ENCODE data around the gene MGAT5.
A peak's percentile ranks its signal among the peaks of the same experiment; 100 is the strongest.

MGAT5 gene

GRCh38 chr2:134240061-134240460, 13.8 kb upstream of the MGAT5 start:
- no peaks in the 10 kb centered on the region for H3K4me1 ChIP-seq (ENCODE audit: insufficient read depth, poor library complexity, severe bottlenecking)
- no peak overlapping the region for H3K4me3 ChIP-seq (ENCODE audit: severe bottlenecking)
- DNase-seq (ENCODE audit: low spot score) (no peak), ATAC-seq (ENCODE audit: low read depth) (no peak)
- TF ChIP-seq, protein P1, sequence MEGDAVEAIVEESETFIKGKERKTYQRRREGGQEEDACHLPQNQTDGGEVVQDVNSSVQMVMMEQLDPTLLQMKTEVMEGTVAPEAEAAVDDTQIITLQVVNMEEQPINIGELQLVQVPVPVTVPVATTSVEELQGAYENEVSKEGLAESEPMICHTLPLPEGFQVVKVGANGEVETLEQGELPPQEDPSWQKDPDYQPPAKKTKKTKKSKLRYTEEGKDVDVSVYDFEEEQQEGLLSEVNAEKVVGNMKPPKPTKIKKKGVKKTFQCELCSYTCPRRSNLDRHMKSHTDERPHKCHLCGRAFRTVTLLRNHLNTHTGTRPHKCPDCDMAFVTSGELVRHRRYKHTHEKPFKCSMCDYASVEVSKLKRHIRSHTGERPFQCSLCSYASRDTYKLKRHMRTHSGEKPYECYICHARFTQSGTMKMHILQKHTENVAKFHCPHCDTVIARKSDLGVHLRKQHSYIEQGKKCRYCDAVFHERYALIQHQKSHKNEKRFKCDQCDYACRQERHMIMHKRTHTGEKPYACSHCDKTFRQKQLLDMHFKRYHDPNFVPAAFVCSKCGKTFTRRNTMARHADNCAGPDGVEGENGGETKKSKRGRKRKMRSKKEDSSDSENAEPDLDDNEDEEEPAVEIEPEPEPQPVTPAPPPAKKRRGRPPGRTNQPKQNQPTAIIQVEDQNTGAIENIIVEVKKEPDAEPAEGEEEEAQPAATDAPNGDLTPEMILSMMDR (IDR thresholded peaks at IDR 0.05; ENCODE audit: poor library complexity, severe bottlenecking) = no peak
- no peaks in the 10 kb centered on the region for H3K27me3 ChIP-seq (ENCODE audit: insufficient read depth, poor library complexity, severe bottlenecking)
- no peaks in the 10 kb centered on the region for H3K9me3 ChIP-seq (ENCODE audit: severe bottlenecking)
- no peaks in the 10 kb centered on the region for H3K36me3 ChIP-seq (ENCODE audit: low read depth)
- H3K27ac ChIP-seq (ENCODE audit: poor library complexity, severe bottlenecking) = no peak overlapping the region

GRCh38 chr2:134241911-134242310, 12.0 kb upstream of the MGAT5 start:
- H3K27ac ChIP-seq (ENCODE audit: poor library complexity, severe bottlenecking) = no peak overlapping the region
- TF ChIP-seq, protein P1 (IDR thresholded peaks at IDR 0.05; ENCODE audit: poor library complexity, severe bottlenecking) = no peak
- H3K4me1 ChIP-seq (ENCODE audit: insufficient read depth, poor library complexity, severe bottlenecking) = no peaks in the 10 kb centered on the region
- H3K36me3 ChIP-seq (ENCODE audit: low read depth) = no peaks in the 10 kb centered on the region
- no peaks in the 10 kb centered on the region for H3K27me3 ChIP-seq (ENCODE audit: insufficient read depth, poor library complexity, severe bottlenecking)
- DNase-seq (ENCODE audit: low spot score) = no peak
- no peaks in the 10 kb centered on the region for H3K9me3 ChIP-seq (ENCODE audit: severe bottlenecking)
- no peak overlapping the region for H3K4me3 ChIP-seq (ENCODE audit: severe bottlenecking)
- no peak for ATAC-seq (ENCODE audit: low read depth)

DNA sequence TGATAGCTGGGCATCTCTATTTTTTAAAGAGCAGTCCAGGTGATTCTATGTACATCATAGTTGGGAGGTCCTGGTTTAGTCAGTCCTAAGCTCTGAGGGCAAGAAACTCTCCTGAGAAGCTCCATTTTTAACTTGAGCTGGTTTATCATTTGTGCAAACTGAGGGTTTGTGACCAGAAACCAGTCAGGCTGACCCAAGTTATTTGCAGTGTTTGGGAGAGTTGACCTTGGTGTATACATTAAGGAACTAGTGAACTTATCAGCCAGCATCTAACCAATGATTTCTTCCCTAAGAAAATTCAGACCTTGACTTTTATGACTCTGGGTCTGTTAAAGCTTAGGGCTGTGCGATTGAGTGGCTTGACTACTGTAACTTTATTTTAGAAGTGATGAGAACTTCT, 10.6 kb upstream of the MGAT5 start:
- H3K9me3 ChIP-seq (ENCODE audit: severe bottlenecking) = no peaks in the 10 kb centered on the region
- no peaks in the 10 kb centered on the region for H3K36me3 ChIP-seq (ENCODE audit: low read depth)
- no peak for ATAC-seq (ENCODE audit: low read depth)
- H3K27ac ChIP-seq (ENCODE audit: poor library complexity, severe bottlenecking) = no peak overlapping the region
- TF ChIP-seq, protein P1 (IDR thresholded peaks at IDR 0.05; ENCODE audit: poor library complexity, severe bottlenecking) = no peak
- H3K27me3 ChIP-seq (ENCODE audit: insufficient read depth, poor library complexity, severe bottlenecking) = no peaks in the 10 kb centered on the region
- no peaks in the 10 kb centered on the region for H3K4me1 ChIP-seq (ENCODE audit: insufficient read depth, poor library complexity, severe bottlenecking)
- H3K4me3 ChIP-seq (ENCODE audit: severe bottlenecking) = no peak overlapping the region
- DNase-seq (ENCODE audit: low spot score) = no peak

DNA sequence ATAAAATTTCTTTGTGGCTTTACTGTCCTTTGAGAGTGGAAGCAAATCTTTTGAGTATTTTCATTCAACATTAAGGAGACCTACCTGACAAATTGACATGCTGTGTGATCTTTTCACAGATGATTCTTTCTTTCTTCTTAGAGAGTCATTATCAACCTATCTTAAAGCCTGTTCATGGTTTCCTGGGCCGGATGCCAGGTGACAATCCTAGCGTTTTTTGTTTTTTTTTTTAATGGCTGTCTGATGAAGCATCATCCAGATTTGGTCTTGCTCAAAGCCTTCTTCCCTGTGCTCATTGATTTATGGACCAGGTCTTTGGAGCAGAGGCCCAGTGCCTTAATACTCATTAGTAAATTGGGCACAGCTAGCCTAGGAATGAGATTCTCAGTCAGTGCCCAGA, 9.8 kb upstream of the MGAT5 start:
- TF ChIP-seq, protein P1 (IDR thresholded peaks at IDR 0.05; ENCODE audit: poor library complexity, severe bottlenecking) = no peak
- DNase-seq (ENCODE audit: low spot score) (no peak), ATAC-seq (ENCODE audit: low read depth) (no peak)
- H3K36me3 ChIP-seq (ENCODE audit: low read depth) = no peaks in the 10 kb centered on the region
- no peak overlapping the region for H3K27ac ChIP-seq (ENCODE audit: poor library complexity, severe bottlenecking)
- no peak overlapping the region for H3K4me3 ChIP-seq (ENCODE audit: severe bottlenecking)
- H3K4me1 ChIP-seq (ENCODE audit: insufficient read depth, poor library complexity, severe bottlenecking) = no peaks in the 10 kb centered on the region
- H3K9me3 ChIP-seq (ENCODE audit: severe bottlenecking) = no peaks in the 10 kb centered on the region
- no peaks in the 10 kb centered on the region for H3K27me3 ChIP-seq (ENCODE audit: insufficient read depth, poor library complexity, severe bottlenecking)

- ATAC-seq (ENCODE audit: low read depth) (peak; percentile 35; the same call in 1 of the 3 replicates), DNase-seq (ENCODE audit: low spot score) (no peak)
- Histone ChIP-seq H3K4me3 (ENCODE audit: severe bottlenecking) (no peak overlapping the region), H3K36me3 (ENCODE audit: low read depth) (no peaks in the 10 kb centered on the region), H3K27ac (ENCODE audit: poor library complexity, severe bottlenecking) (no peak overlapping the region), H3K4me1 (ENCODE audit: insufficient read depth, poor library complexity, severe bottlenecking) (no peaks in the 10 kb centered on the region), H3K9me3 (ENCODE audit: severe bottlenecking) (no peaks in the 10 kb centered on the region), H3K27me3 (ENCODE audit: insufficient read depth, poor library complexity, severe bottlenecking) (no peaks in the 10 kb centered on the region)
- TF ChIP-seq, protein P1 (IDR thresholded peaks at IDR 0.05; ENCODE audit: poor library complexity, severe bottlenecking) = no peak
Observed at GRCh38 chr2:134244587-134244986, 9.3 kb upstream of the MGAT5 start.
